ENCODE data around the gene CIRBP. TPM values are rescaled to one million over a fixed set of nuclear protein-coding genes. Genes with fewer than 3 reads are reported as not detected.

CIRBP gene
- total and polyA plus RNA-seq, 2 of the 13 experiments (the other 11 are each of a cell fraction or from before 2014, with no cell fraction given) = 133 to 140 TPM

DNA sequence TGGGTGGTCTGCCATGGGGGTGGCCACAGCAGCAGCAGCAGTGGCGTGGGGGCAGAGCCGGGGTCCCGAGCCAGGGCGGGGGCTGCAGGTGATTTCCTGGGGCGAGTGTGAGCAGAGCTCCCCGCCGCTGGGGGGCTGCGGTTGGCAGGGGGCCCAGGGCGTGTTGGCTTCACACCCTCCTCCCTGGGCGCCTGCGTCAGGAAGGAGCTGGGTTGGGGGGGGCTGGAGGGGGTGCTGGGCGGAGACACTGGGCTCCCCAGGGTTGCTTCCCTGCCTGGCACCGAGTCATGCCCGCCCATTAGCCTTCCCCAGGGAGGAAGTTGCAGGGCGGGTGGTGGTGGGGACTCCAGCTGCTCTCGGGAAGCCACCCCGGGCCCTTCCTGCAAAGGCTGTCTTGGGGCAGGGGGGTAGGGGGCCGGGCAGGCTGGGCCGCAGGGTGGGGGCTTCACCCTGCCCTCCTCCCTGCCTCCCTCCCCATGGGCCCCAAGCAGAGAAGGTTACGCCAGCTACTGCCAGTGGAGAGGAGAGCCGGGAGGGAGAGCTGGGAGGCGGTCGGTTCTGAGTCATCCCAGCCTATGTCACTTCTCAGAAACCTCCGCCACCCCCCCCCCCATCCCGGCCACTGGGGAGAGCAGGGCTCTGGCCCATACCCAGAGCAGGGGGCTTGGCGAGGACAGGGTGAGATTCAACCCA is 16.2 kb upstream of the CIRBP start:
- ATAC-seq (peak; percentile 26), FAIRE-seq (no peak), DNase-seq (ENCODE audit: low spot score) (peak; percentile 82)
- no peak overlapping the region for H2AFZ ChIP-seq (ENCODE audit: low read length)
- H3K4me1 ChIP-seq (ENCODE audit: insufficient read depth, low read length) = peaks cover 49% of the 10 kb centered on the region
- peak overlapping the region; percentile 94 for H3K27ac ChIP-seq (ENCODE audit: extremely low read length, insufficient read depth, low read length)
- intact Hi-C loops (cut with micrococcal nuclease; ENCODE audit: unreplicated experiment) = no loop called here
- peak overlapping the region; percentile 87 for H3K4me2 ChIP-seq (ENCODE audit: low read depth, low read length)
- H3K4me3 ChIP-seq (replicated peaks in 1 of 3; ENCODE audit: insufficient read depth in 1 of 3, low read depth in 2 of 3, low read length in 3 of 3) = peak overlapping the region; percentile 86 to 90 (median 88)
- no peaks in the 10 kb centered on the region; a peak in 1 of 5 replicates for H3K27me3 ChIP-seq (ENCODE audit: control insufficient read depth in 1 of 2, insufficient read depth in 2 of 2, low read length in 2 of 2)
- peaks cover 55% of the 10 kb centered on the region; the same call in 1 of the 2 replicates for H4K20me1 ChIP-seq (ENCODE audit: insufficient read depth, low read length)
- peaks cover 20 to 43% of the 10 kb centered on the region in 2 experiments for H3K36me3 ChIP-seq (replicated peaks in 1 of 2; ENCODE audit: control insufficient read depth in 1 of 2, insufficient read depth in 2 of 2, low read length in 2 of 2)
- WGBS (ENCODE audit: low lambda C conversion rate) = 6% methylated on average over 6 of the region's 26 CpGs
- no peaks in the 10 kb centered on the region for H3K9me3 ChIP-seq (ENCODE audit: low read length)
- peaks cover 35% of the 10 kb centered on the region for H3K79me2 ChIP-seq (ENCODE audit: insufficient read depth, low read length)
- BruUV-seq (replicated peaks) = no TSS peak
- CTCF ChIA-PET (ENCODE audit: low intra/inter-chr PET ratio, low total read pairs) = no interaction called here
- POLR2A ChIA-PET = interaction anchor here (0.9 to 13.7 kb wide), 10 partner anchors 9 to 155 kb away, joined by 3 to 668 read pairs (median 6); partner anchors contain the start of genes ATP5F1D, CIRBP, EFNA2 and FAM174C
- H3K9ac ChIP-seq (ENCODE audit: insufficient read depth, low read depth, low read length) = peak overlapping the region; percentile 92
- in situ Hi-C loops (cut with HindIII; ENCODE audit: extremely low pct_ligation_motif_present, low pct_unique_long_range_greater_than_20kb) = no loop called here
- TF ChIP-seq, protein P1, sequence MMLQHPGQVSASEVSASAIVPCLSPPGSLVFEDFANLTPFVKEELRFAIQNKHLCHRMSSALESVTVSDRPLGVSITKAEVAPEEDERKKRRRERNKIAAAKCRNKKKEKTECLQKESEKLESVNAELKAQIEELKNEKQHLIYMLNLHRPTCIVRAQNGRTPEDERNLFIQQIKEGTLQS (CRISPR knock-in tag; IDR thresholded peaks at IDR 0.05) = peak; percentile 57
- TF ChIP-seq HDAC1 (CRISPR knock-in tag; IDR thresholded peaks at IDR 0.05) (peak; percentile 7; the same call in 1 of the 2 replicates), NR2F1 (CRISPR knock-in tag; IDR thresholded peaks at IDR 0.05) (peak in 1 of 2 experiments; percentile 8; a peak in 1 of 4 replicates), IKZF1 (IDR thresholded peaks at IDR 0.05) (no peak), PCBP1 (IDR thresholded peaks at IDR 0.05; ENCODE audit: borderline replicate concordance, low read depth, low read length) (0 out of 2 replicates have a peak, but pooled peaks have one; percentile 13), ZNF644 (CRISPR knock-in tag; IDR thresholded peaks at IDR 0.05; ENCODE audit: low read depth) (no peak), MYC (CRISPR knock-in tag; IDR thresholded peaks at IDR 0.05; ENCODE audit: borderline replicate concordance) (0 out of 2 replicates have a peak, but pooled peaks have one; percentile 4), BRD4 (CRISPR knock-in tag; IDR thresholded peaks at IDR 0.05) (no peak), TAF1 (CRISPR knock-in tag; IDR thresholded peaks at IDR 0.05) (0 out of 2 replicates have a peak, but pooled peaks have one; percentile 58), HES4 (CRISPR knock-in tag; IDR thresholded peaks at IDR 0.05; ENCODE audit: borderline replicate concordance) (no peak), ZSCAN25 (CRISPR knock-in tag; IDR thresholded peaks at IDR 0.05) (peak; percentile 51; the same call in 1 of the 2 replicates), KLF6 (CRISPR knock-in tag; IDR thresholded peaks at IDR 0.05) (peak; percentile 49; the same call in 1 of the 2 replicates), ZFX (CRISPR knock-in tag; IDR thresholded peaks at IDR 0.05; ENCODE audit: low read depth) (peak; percentile 26; the same call in 1 of the 2 replicates)
- TF ChIP-seq, protein P2, sequence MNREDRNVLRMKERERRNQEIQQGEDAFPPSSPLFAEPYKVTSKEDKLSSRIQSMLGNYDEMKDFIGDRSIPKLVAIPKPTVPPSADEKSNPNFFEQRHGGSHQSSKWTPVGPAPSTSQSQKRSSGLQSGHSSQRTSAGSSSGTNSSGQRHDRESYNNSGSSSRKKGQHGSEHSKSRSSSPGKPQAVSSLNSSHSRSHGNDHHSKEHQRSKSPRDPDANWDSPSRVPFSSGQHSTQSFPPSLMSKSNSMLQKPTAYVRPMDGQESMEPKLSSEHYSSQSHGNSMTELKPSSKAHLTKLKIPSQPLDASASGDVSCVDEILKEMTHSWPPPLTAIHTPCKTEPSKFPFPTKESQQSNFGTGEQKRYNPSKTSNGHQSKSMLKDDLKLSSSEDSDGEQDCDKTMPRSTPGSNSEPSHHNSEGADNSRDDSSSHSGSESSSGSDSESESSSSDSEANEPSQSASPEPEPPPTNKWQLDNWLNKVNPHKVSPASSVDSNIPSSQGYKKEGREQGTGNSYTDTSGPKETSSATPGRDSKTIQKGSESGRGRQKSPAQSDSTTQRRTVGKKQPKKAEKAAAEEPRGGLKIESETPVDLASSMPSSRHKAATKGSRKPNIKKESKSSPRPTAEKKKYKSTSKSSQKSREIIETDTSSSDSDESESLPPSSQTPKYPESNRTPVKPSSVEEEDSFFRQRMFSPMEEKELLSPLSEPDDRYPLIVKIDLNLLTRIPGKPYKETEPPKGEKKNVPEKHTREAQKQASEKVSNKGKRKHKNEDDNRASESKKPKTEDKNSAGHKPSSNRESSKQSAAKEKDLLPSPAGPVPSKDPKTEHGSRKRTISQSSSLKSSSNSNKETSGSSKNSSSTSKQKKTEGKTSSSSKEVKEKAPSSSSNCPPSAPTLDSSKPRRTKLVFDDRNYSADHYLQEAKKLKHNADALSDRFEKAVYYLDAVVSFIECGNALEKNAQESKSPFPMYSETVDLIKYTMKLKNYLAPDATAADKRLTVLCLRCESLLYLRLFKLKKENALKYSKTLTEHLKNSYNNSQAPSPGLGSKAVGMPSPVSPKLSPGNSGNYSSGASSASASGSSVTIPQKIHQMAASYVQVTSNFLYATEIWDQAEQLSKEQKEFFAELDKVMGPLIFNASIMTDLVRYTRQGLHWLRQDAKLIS (CRISPR knock-in tag; IDR thresholded peaks at IDR 0.05) = no peak; the same call in 1 of the 2 replicates
- TF ChIP-seq, protein P3, sequence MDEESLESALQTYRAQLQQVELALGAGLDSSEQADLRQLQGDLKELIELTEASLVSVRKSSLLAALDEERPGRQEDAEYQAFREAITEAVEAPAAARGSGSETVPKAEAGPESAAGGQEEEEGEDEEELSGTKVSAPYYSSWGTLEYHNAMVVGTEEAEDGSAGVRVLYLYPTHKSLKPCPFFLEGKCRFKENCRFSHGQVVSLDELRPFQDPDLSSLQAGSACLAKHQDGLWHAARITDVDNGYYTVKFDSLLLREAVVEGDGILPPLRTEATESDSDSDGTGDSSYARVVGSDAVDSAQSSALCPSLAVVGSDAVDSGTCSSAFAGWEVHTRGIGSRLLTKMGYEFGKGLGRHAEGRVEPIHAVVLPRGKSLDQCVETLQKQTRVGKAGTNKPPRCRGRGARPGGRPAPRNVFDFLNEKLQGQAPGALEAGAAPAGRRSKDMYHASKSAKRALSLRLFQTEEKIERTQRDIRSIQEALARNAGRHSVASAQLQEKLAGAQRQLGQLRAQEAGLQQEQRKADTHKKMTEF (CRISPR knock-in tag; IDR thresholded peaks at IDR 0.05) = no peak

Measured in HepG2 (cell line).